ENCODE measurements around the gene TPO.
"Not testable (repeated sequence)": the region's sequence is repeated elsewhere in the genome, so short reads cannot be mapped to it uniquely, and the experiment has no call there.

Gene TPO

GRCh38 chr2:1487758-1488157, 74.5 kb downstream of the TPO start:
- DNase-seq = no peak

- DNase-seq = no peak
These were observed 75.0 kb downstream of the TPO start for GRCh38 chr2:1488181-1488671.

- no peak for DNase-seq
These were observed 75.6 kb downstream of the TPO start for GRCh38 chr2:1488851-1489250.

GRCh38 chr2:1489486-1489885, 76.2 kb downstream of the TPO start:
- no peak for DNase-seq

- not testable (repeated sequence) for DNase-seq
These were observed 77.1 kb downstream of the TPO start for GRCh38 chr2:1490381-1490780.

GRCh38 chr2:1491751-1492150, 78.5 kb downstream of the TPO start:
- no peak for DNase-seq

GRCh38 chr2:1492231-1492630, 79.0 kb downstream of the TPO start:
- DNase-seq = not testable (repeated sequence)

- no peak for DNase-seq
These were observed 79.6 kb downstream of the TPO start for GRCh38 chr2:1492711-1493430.

- no peak for DNase-seq
These were observed 80.3 kb downstream of the TPO start for GRCh38 chr2:1493431-1494126.

GRCh38 chr2:1494257-1494656, 81.0 kb downstream of the TPO start:
- DNase-seq = no peak

- DNase-seq = no peak
These were observed 81.6 kb downstream of the TPO start for GRCh38 chr2:1494906-1495305.

- DNase-seq = no peak
These were observed 82.6 kb downstream of the TPO start for GRCh38 chr2:1495676-1496358.

GRCh38 chr2:1496359-1496821, 83.1 kb downstream of the TPO start:
- DNase-seq = no peak

- no peak for DNase-seq
These were observed 83.9 kb downstream of the TPO start for GRCh38 chr2:1497122-1497611.

- no peak for DNase-seq
These were observed 84.9 kb downstream of the TPO start for GRCh38 chr2:1498176-1498575.

- no peak for DNase-seq
These were observed 86.0 kb downstream of the TPO start for GRCh38 chr2:1499033-1499795.

- no peak for DNase-seq
These were observed 88.0 kb downstream of the TPO start for GRCh38 chr2:1501038-1501851.

GRCh38 chr2:1501991-1502390, 88.7 kb downstream of the TPO start:
- no peak for DNase-seq

GRCh38 chr2:1502891-1503304, 89.6 kb downstream of the TPO start:
- DNase-seq = no peak

- no peak for DNase-seq
These were observed 90.4 kb downstream of the TPO start for GRCh38 chr2:1503471-1504310.

GRCh38 chr2:1504311-1504750, 91.1 kb downstream of the TPO start:
- no peak for DNase-seq

All from activated CD4-positive, alpha-beta T cell treated with anti-CD3 and anti-CD28 coated beads for 1 hour (primary cell).